A673 (cell line): ENCODE measurements around the gene PVR.

Source experiments
- EZH2 ChIP-seq: fragments of 200-600 bp; sonication (generic); IDR thresholded peaks from 2 replicates; pipeline ENCODE4 v1.6.1; 2017; ENCODE audit warnings: borderline replicate concordance, low read depth, mild to moderate bottlenecking, mixed read lengths, antibody characterized with exemption, low read length; ENCODE audit not compliant: poor library complexity, severe bottlenecking
- TF ChIP-seq, protein P1 (sequence below): fragments of 300-800, 200-600 bp; sonication (generic); conservative IDR thresholded peaks from 2 replicates; pipeline ENCODE4 v1.5.1; 2017; ENCODE audit warnings: low read depth, mild to moderate bottlenecking, antibody characterized with exemption, low read length, moderate library complexity, mixed read lengths

DNA sequence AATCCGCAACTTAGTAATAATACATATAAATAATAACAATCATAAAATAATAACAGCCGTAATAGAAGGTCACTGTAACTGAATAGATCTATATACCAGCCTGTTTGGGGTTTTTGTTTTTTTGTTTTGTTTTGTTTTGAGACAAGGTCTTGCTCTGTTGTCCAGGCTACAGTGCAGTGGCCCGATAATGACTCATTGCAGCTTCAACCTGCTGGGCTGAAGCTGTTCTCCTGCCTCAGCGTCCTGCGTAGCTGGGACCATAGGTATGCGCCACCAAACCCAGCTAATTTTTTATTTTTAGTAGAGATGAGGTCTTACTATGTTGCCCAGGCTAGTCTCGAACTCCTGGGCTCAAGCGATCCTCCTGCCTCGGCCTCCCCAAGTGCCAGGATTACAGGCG is 29.4 kb upstream of the PVR start:
- TF ChIP-seq, protein P1, sequence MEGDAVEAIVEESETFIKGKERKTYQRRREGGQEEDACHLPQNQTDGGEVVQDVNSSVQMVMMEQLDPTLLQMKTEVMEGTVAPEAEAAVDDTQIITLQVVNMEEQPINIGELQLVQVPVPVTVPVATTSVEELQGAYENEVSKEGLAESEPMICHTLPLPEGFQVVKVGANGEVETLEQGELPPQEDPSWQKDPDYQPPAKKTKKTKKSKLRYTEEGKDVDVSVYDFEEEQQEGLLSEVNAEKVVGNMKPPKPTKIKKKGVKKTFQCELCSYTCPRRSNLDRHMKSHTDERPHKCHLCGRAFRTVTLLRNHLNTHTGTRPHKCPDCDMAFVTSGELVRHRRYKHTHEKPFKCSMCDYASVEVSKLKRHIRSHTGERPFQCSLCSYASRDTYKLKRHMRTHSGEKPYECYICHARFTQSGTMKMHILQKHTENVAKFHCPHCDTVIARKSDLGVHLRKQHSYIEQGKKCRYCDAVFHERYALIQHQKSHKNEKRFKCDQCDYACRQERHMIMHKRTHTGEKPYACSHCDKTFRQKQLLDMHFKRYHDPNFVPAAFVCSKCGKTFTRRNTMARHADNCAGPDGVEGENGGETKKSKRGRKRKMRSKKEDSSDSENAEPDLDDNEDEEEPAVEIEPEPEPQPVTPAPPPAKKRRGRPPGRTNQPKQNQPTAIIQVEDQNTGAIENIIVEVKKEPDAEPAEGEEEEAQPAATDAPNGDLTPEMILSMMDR = no peak
- TF ChIP-seq EZH2 = no peak
